KOPT-K1 (cell line): ENCODE measurements around the gene AEBP2.

Experiments used
- H3K27ac ChIP-seq: fragments of 200-600 bp; sonication (generic); 2 replicates; pipeline ENCODE4 v1.5.1; 2016; ENCODE audit warnings: antibody characterized with exemption, mild to moderate bottlenecking, low read depth, low read length; ENCODE audit not compliant: poor library complexity, severe bottlenecking
- H3K36me3 ChIP-seq: fragments of 200-600 bp; sonication (generic); 2 replicates; pipeline ENCODE4 v1.5.1; 2017; ENCODE audit warnings: antibody characterized with exemption, mild to moderate bottlenecking, low read length, moderate library complexity; ENCODE audit not compliant: insufficient read depth
- H3K9me3 ChIP-seq: fragments of 200-600 bp; sonication (generic); 2 replicates; pipeline ENCODE4 v1.5.1; 2017; ENCODE audit warnings: antibody characterized with exemption, low read length, mild to moderate bottlenecking; ENCODE audit not compliant: insufficient read depth, poor library complexity, severe bottlenecking

AEBP2 gene

DNA sequence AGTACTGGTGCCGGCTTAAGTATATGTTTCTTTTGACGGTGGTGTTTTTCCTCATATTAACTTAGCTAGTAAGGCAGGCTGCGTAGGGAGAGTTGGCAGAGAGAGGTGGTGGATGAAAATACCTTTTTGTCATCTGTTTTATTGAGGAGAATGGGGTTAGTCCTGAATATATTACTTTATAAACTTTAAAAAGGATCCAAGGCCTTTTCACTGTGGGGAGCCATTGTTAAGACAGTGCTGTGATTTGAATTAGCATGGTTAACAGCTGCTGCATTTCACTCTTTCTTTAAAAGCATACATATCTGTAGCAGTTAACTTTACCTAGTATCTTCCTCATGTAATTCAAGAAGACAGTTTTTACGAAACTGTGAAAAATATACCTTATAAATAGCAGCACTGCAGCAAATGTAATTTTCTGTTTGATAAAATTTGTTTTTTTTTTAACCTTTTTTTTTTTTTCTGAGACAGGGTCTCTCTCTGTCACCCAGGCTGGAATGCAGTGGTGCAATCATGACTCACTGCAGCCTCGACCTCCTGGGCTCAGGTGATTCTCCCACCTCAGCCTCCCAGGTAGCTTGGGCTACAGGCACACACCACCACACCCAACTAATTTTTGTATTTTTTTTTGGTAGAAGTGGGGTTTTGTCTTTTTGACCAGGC is 57.1 kb downstream of the AEBP2 start:
- H3K36me3 ChIP-seq, result peaks cover 83% of the 10 kb centered on the region
- no peak overlapping the region for H3K27ac ChIP-seq
- H3K9me3 ChIP-seq, result no peaks in the 10 kb centered on the region

DNA sequence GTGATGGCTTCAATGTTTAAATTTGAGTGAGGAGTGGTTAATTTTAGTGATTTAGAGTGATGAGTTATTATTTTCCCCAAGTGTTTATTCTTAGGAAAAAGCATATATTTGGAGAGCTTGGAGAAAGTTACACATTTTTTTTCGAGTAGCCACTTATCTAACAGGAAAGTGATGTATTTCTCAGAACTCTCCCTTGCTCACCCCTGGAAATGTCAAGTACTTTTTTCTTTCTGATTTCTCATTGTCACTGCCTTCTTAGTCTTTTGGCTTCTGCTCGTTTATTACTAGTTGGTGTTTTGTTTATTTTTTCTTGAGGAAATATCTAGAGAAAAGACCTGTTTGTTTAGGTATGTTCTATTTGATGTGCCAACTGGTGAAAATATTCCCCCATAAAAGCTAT is 58.8 kb downstream of the AEBP2 start:
- no peak overlapping the region for H3K27ac ChIP-seq
- peaks cover 95% of the 10 kb centered on the region for H3K36me3 ChIP-seq
- H3K9me3 ChIP-seq, result no peaks in the 10 kb centered on the region

- no peaks in the 10 kb centered on the region for H3K9me3 ChIP-seq
- peaks cover 95% of the 10 kb centered on the region for H3K36me3 ChIP-seq
- H3K27ac ChIP-seq, result no peak overlapping the region
Measured at GRCh38 chr12:19499030-19499429, 59.7 kb downstream of the AEBP2 start.

DNA sequence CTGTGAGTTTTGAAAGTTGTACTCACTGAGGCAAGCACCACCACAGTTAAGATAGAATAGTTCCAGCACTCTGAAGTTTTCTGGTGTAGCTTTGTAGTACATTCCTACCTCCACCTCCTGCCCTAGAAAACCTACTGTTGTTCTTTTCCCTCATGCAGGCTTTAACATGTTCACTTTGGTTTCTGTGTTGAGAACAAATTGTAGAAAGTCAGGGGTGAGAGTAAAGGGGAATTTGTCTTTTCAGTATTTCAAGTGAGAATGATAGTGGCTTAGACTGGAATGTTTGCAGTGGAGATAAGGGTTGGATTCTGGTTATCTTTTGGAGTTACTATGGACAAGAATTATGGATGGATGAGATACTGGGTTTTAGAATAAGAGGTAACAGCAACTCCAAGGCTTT is 67.2 kb downstream of the AEBP2 start:
- Histone ChIP-seq H3K36me3 (peaks cover 83% of the 10 kb centered on the region), H3K9me3 (no peaks in the 10 kb centered on the region), H3K27ac (no peak overlapping the region)

GRCh38 chr12:19507823-19508222 is 68.5 kb downstream of the AEBP2 start:
- Histone ChIP-seq H3K9me3 (no peaks in the 10 kb centered on the region), H3K36me3 (peaks cover 83% of the 10 kb centered on the region), H3K27ac (no peak overlapping the region)

DNA sequence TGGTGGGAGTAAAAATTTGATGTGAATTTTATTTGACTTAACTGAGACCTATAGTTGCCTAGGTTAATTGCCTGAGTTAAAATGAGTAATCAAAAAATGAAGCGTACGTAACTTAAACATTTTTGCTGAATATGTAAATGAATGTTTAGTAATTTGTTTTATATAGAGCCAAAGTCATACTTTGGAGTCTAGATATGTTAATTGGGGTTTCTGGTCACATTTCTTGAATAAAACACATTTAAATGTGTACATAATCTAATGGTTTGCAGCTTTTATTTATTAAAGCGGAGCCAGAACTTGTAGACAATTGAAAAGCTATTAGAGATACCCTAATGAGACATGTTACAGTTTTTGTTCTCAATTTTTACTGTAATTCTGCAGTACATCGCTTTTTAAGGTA is 71.2 kb downstream of the AEBP2 start:
- peaks cover 83% of the 10 kb centered on the region for H3K36me3 ChIP-seq
- no peaks in the 10 kb centered on the region for H3K9me3 ChIP-seq
- no peak overlapping the region for H3K27ac ChIP-seq

GRCh38 chr12:19515179-19515578 is 75.9 kb downstream of the AEBP2 start:
- H3K36me3 ChIP-seq, result peaks cover 92% of the 10 kb centered on the region
- no peak overlapping the region for H3K27ac ChIP-seq
- no peaks in the 10 kb centered on the region for H3K9me3 ChIP-seq

DNA sequence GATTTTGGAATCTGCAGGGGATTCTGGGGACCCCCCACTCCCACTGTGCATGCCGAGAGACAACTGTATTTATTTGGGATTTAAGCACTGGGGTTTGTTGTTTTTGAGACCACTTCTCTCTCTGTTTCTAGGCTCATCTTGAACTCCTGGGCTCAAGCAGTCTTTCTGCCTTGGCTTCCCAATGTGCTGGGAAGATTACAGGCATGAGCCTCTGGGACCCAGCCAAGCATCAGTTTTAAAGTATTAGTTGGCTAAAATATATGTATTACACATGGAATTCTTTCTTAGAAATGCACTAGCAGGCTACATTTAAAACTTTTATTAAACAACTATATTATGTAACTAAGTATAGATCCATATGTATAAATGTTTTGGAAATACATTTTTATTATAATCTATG is 78.3 kb downstream of the AEBP2 start:
- peaks cover 87% of the 10 kb centered on the region for H3K36me3 ChIP-seq
- H3K27ac ChIP-seq, result no peak overlapping the region
- no peaks in the 10 kb centered on the region for H3K9me3 ChIP-seq

DNA sequence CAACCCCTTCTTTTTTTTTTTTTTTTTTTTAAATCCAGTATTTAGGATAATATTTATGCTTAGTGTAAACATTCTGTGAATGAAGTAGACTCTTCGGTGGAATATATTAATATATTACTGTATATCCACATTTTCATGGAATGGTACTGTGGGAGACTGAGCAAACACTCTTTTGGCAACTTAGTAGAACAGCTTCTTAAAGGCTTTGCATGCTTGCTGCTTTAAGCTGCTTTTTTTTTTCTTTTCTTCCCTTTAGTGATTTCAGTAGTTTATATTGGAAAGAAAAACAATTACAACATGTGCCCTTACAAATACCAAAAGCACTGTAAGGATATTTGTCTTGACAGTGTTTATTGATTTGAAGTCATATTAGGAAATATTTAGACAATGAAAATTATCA is 78.9 kb downstream of the AEBP2 start:
- Histone ChIP-seq H3K9me3 (no peaks in the 10 kb centered on the region), H3K27ac (no peak overlapping the region), H3K36me3 (peaks cover 87% of the 10 kb centered on the region)

DNA sequence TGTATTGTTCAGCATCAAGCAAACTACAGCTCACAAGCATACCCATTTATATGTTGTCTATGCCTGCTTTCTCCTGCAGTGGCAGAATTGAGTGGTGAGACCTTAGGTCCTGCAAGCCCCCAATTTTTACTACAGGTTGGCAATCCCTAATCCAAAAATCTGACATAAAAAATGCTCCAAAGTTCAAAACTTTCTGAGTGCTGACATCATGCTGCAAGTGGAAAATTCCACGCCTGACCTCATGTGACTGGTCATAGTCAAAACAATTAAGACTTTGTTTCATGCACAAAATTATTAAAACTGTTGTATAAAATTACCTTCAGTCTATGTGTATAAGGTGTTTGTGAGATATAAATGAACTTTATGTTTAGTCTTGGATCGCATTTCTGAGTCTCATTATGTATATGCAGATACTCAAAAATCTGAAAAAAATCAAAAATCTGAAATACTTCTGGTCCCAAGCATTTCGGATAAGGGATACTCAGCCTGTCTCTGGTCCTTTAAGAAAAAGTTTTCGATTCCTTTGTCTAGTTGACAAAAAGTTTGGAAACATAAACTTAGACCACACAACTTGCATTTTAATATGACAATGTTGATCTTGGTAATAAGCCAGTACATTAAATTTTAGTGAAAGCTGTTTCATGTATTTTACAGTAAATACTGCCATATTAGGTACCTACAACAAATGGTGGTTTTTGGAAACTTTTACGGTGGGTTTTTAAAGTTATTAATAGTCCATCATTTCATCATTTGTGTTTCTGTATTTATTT is 81.5 kb downstream of the AEBP2 start:
- H3K9me3 ChIP-seq, result no peaks in the 10 kb centered on the region
- peaks cover 64% of the 10 kb centered on the region for H3K36me3 ChIP-seq
- H3K27ac ChIP-seq, result no peak overlapping the region

DNA sequence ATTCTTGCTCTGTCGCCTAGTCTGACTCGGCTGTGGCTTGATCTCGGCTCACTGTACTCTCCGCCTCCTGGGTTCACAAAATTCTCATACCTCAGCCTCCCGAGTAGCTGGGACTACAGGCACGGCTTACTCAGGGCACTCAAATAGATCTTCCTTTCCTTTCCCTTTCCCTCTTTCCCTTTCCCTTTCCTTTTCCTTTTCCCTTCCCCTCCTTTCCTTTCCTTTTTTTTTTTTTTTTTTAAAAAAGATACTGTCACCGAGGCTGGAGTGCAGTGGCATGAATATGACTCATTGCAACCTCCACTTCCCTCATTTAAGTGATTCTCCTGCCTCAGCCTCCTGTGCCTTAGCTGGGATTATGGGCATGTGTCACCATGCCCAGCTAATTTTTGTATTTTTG is 86.0 kb downstream of the AEBP2 start:
- Histone ChIP-seq H3K9me3 (no peaks in the 10 kb centered on the region), H3K36me3 (peaks cover 22% of the 10 kb centered on the region), H3K27ac (no peak overlapping the region)

- H3K27ac ChIP-seq, result no peak overlapping the region
- peaks cover 7% of the 10 kb centered on the region; the same call in 1 of the 2 replicates for H3K36me3 ChIP-seq
- no peaks in the 10 kb centered on the region for H3K9me3 ChIP-seq
Measured at GRCh38 chr12:19527866-19528265, 88.6 kb downstream of the AEBP2 start.

DNA sequence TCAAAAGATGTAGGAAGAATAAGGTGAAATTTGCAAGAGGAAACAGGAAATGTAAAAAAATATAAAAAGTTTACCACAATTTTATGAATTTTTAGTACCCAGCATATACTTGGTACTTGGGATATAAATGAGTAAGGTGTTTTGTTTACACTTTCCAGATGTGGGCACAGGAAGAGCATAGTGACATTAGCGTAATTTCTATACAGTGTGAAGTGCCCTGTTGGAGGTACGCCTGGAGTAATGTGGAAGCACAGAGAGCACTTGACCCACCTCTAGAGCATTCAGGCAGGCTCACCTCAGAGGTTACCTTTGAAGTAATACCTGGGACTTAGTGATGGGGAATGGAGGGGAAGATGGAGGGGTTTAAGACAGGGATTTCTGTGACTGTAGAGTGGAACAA is 89.5 kb downstream of the AEBP2 start:
- H3K36me3 ChIP-seq, result no peaks in the 10 kb centered on the region
- H3K9me3 ChIP-seq, result peaks cover 4% of the 10 kb centered on the region
- no peak overlapping the region for H3K27ac ChIP-seq

DNA sequence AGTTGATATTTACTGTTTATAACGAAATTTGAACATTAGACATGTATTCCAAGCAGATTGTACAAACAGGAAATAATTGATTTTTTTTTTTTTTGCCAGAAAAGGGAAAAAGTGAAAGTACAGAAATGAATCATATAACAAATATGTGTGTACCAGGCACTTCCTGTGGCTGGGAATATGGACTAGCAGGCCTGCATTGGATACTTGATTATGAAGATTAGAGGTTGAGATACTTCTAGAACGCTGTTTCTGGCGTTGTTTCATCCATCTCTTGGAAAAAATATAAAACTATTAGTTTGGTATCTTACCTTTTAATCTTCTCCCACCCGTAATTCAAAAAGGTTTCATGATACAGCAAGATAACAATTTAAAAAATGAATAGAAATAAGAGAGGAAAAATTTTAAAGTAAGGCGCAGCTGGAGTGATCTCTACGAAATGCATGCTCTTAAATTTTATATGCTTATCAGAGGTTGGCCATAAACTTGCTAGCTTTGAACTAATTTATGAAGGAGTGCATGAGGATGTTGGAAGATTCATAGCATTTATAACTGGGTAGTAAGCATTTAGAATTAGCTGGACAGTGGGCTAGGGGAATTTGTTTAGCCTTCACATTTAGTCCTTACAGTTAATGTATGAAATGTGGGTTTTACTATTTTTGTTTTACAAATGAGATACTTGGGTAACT is 90.8 kb downstream of the AEBP2 start:
- Histone ChIP-seq H3K36me3 (no peaks in the 10 kb centered on the region), H3K9me3 (peaks cover 8% of the 10 kb centered on the region), H3K27ac (no peak overlapping the region)

GRCh38 chr12:19530637-19531023 is 91.3 kb downstream of the AEBP2 start:
- H3K9me3 ChIP-seq, result peaks cover 13% of the 10 kb centered on the region
- H3K27ac ChIP-seq, result no peak overlapping the region
- no peaks in the 10 kb centered on the region for H3K36me3 ChIP-seq
